BJ (cell line): ENCODE measurements around the gene CORO2A. TPM values are rescaled to one million over a fixed set of nuclear protein-coding genes. Genes with fewer than 3 reads are reported as not detected.

Experiments used
- CTCF ChIA-PET: fragments of 350-600 bp; formaldehyde crosslinking; extraction: SDS; loops from one replicate; lab custom pipeline; 2021; ENCODE audit warnings: antibody characterized with exemption, inconsistent platforms; lab: Yijun Ruan, JAX
- POLR2A ChIA-PET: fragments of 300-600 bp; sonication (Branson Sonifier 250); formaldehyde crosslinking; extraction: SDS; loops from one replicate; lab custom pipeline; 2021; ENCODE audit warnings: antibody characterized with exemption; lab: Charles Lee
- DNase-seq: peaks from one replicate; pipeline ENCODE4 v3.0.0-alpha.2; 2011; ENCODE audit warnings: low read depth
- H3K27me3 ChIP-seq: 2 replicates; pipeline ENCODE4 v1.6.0; 2011; ENCODE audit warnings: low read length; ENCODE audit not compliant: control insufficient read depth, insufficient read depth
- H3K36me3 ChIP-seq: 2 replicates; pipeline ENCODE4 v1.5.1; 2011; ENCODE audit warnings: low read length; ENCODE audit not compliant: control insufficient read depth, insufficient read depth
- H3K4me3 ChIP-seq: 2 replicates; pipeline ENCODE4 v1.5.1; 2011; ENCODE audit warnings: low read depth, mild to moderate bottlenecking, control low read depth, low read length
- CTCF ChIP-seq: IDR thresholded peaks from 2 replicates; pipeline ENCODE4 v1.5.1; 2011; ENCODE audit warnings: low read depth, mild to moderate bottlenecking, control low read depth, inconsistent platforms, low read length, moderate library complexity; ENCODE audit not compliant: insufficient read depth
- polyA plus RNA-seq: library from polyadenylated mRNA; depleted of rRNA; stranded (reverse); fragments of >200 nt; gene quantifications from 2 replicates; pipeline ENCODE4 v1.2.3, GENCODE V29; 2011

Gene CORO2A
- polyA plus RNA-seq, 1 experiment = 1.5 TPM

- Histone ChIP-seq H3K27me3 (no peaks in the 10 kb centered on the region; the same call in 1 of the 2 replicates), H3K36me3 (no peaks in the 10 kb centered on the region), H3K4me3 (no peak overlapping the region)
- CTCF ChIA-PET = interaction anchor here (0.8 to 1.0 kb wide), 3 partner anchors 14 to 91 kb away, joined by 3 to 6 read pairs (median 3); no protein-coding TSS in a partner anchor
- no peak for TF ChIP-seq CTCF
- POLR2A ChIA-PET = no interaction called here
- no peak for DNase-seq
Measured at GRCh38 chr9:98173181-98173580, 19.3 kb downstream of the CORO2A start.

- no peak for DNase-seq
- ChIA-PET POLR2A (no interaction called here), CTCF (interaction anchor here (0.8 to 1.0 kb wide), 4 partner anchors 13 to 91 kb away, joined by 3 to 6 read pairs (median 3); no protein-coding TSS in a partner anchor)
- Histone ChIP-seq H3K36me3 (no peaks in the 10 kb centered on the region), H3K4me3 (no peak overlapping the region), H3K27me3 (no peaks in the 10 kb centered on the region; the same call in 1 of the 2 replicates)
- TF ChIP-seq CTCF = no peak
Measured at GRCh38 chr9:98172604-98173003, 19.8 kb downstream of the CORO2A start.

- Histone ChIP-seq H3K27me3 (no peaks in the 10 kb centered on the region; the same call in 1 of the 2 replicates), H3K4me3 (no peak overlapping the region), H3K36me3 (no peaks in the 10 kb centered on the region)
- no peak for TF ChIP-seq CTCF
- no peak for DNase-seq
- ChIA-PET POLR2A (no interaction called here), CTCF (interaction anchor here (1.2 to 2.8 kb wide), 3 partner anchors 9 to 18 kb away, joined by 4 to 9 read pairs (median 5); no protein-coding TSS in a partner anchor)
Measured at GRCh38 chr9:98171176-98171925, 21.1 kb downstream of the CORO2A start.

- Histone ChIP-seq H3K27me3 (no peaks in the 10 kb centered on the region; the same call in 1 of the 2 replicates), H3K36me3 (no peaks in the 10 kb centered on the region), H3K4me3 (no peak overlapping the region)
- CTCF ChIA-PET = interaction anchor here (2.8 kb wide), 1 partner anchor 20 kb away, joined by 9 read pairs; no protein-coding TSS in a partner anchor
- POLR2A ChIA-PET = no interaction called here
- TF ChIP-seq CTCF = no peak
- DNase-seq = no peak
Measured at GRCh38 chr9:98168941-98169488, 23.4 kb downstream of the CORO2A start.

GRCh38 chr9:98168153-98168780 lies 24.2 kb downstream of the CORO2A start:
- no peaks in the 10 kb centered on the region for H3K27me3 ChIP-seq
- ChIA-PET CTCF (no interaction called here), POLR2A (no interaction called here)
- no peaks in the 10 kb centered on the region for H3K36me3 ChIP-seq
- DNase-seq = no peak
- no peak for TF ChIP-seq CTCF
- no peak overlapping the region for H3K4me3 ChIP-seq
